ENCODE data around the gene ABCA5. TPM values are rescaled to one million over a fixed set of nuclear protein-coding genes. Genes with fewer than 3 reads are reported as not detected.

Gene ABCA5
- total and polyA plus RNA-seq, 2 of the 13 experiments (the other 11 are each of a cell fraction or from before 2014, with no cell fraction given): 9.7 to 10.1 TPM

DNA sequence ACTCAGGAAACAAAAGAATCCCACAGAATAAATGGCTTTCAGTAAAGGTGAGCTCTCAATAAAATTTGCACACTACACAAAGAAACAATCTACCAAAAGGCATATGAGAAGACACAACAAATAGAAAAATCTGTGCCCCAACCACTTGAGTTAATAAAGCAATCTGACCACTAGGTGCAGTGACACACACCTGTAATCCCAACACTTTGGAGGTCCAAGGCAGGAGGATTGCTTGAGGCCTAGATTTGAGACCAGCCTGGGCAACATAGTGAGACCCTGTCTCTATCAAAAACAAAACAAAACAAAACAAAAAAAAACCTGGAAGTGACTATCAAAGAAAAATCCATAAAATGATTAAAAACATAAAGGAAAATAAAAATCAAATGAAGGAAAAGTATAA is 9.6 kb upstream of the ABCA5 start:
- FAIRE-seq (no peak), ATAC-seq (no peak), DNase-seq (ENCODE audit: low spot score) (no peak)
- Histone ChIP-seq H3K4me2 (ENCODE audit: low read depth, low read length) (no peak overlapping the region), H3K27ac (ENCODE audit: extremely low read length, insufficient read depth, low read length) (no peak overlapping the region), H3K79me2 (ENCODE audit: insufficient read depth, low read length) (no peaks in the 10 kb centered on the region), H3K27me3 (ENCODE audit: control insufficient read depth in 1 of 2, insufficient read depth in 2 of 2, low read length in 2 of 2) (peaks cover 0 to 6% of the 10 kb centered on the region in 2 experiments; a peak in 1 of 5 replicates), H3K4me3 (replicated peaks in 1 of 3; ENCODE audit: insufficient read depth in 1 of 3, low read depth in 2 of 3, low read length in 3 of 3) (no peak overlapping the region), H3K36me3 (replicated peaks in 1 of 2; ENCODE audit: control insufficient read depth in 1 of 2, insufficient read depth in 2 of 2, low read length in 2 of 2) (no peaks in the 10 kb centered on the region), H3K4me1 (ENCODE audit: insufficient read depth, low read length) (no peaks in the 10 kb centered on the region), H4K20me1 (ENCODE audit: insufficient read depth, low read length) (no peaks in the 10 kb centered on the region), H2AFZ (ENCODE audit: low read length) (no peak overlapping the region), H3K9ac (ENCODE audit: insufficient read depth, low read depth, low read length) (no peak overlapping the region), H3K9me3 (ENCODE audit: low read length) (no peaks in the 10 kb centered on the region)
- ChIA-PET CTCF (ENCODE audit: low intra/inter-chr PET ratio, low total read pairs) (no interaction called here), POLR2A (no interaction called here)
- no peak for TF ChIP-seq ZNF274 (CRISPR knock-in tag; IDR thresholded peaks at IDR 0.05)
- no TSS peak for BruUV-seq (replicated peaks)
- intact Hi-C loops (cut with micrococcal nuclease; ENCODE audit: unreplicated experiment) (no loop called here), in situ Hi-C loops (cut with HindIII; ENCODE audit: extremely low pct_ligation_motif_present, low pct_unique_long_range_greater_than_20kb) (loop anchor here (5.0 kb wide), 1 partner anchor 186 kb away; no protein-coding TSS in a partner anchor)

DNA sequence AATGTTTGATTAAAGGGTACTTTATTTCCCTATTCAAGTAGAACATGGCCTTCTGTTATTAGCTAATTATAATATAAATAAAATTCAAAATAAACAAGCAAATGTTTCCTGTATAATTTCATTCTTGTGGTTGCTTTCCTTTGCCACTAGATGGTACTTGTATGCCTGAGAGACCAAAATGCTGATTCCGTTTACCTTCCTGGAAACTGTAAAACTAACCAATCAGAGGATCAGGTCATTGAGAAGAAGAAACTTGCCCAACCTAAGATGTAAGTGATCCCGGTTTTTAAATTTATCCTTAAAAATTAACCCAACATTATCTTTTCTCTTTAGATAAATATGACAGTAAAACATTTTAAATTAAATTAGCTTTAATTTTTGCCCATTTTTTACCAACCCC is 8.1 kb upstream of the ABCA5 start:
- FAIRE-seq (no peak), ATAC-seq (no peak), DNase-seq (ENCODE audit: low spot score) (peak; percentile 46)
- Histone ChIP-seq H2AFZ (ENCODE audit: low read length) (no peak overlapping the region), H3K79me2 (ENCODE audit: insufficient read depth, low read length) (no peaks in the 10 kb centered on the region), H3K27ac (ENCODE audit: extremely low read length, insufficient read depth, low read length) (no peak overlapping the region), H3K27me3 (ENCODE audit: control insufficient read depth in 1 of 2, insufficient read depth in 2 of 2, low read length in 2 of 2) (peaks cover 0 to 6% of the 10 kb centered on the region in 2 experiments; a peak in 1 of 5 replicates), H3K9ac (ENCODE audit: insufficient read depth, low read depth, low read length) (no peak overlapping the region), H3K9me3 (ENCODE audit: low read length) (no peaks in the 10 kb centered on the region), H3K4me1 (ENCODE audit: insufficient read depth, low read length) (no peaks in the 10 kb centered on the region), H3K36me3 (replicated peaks in 1 of 2; ENCODE audit: control insufficient read depth in 1 of 2, insufficient read depth in 2 of 2, low read length in 2 of 2) (no peaks in the 10 kb centered on the region), H3K4me2 (ENCODE audit: low read depth, low read length) (no peak overlapping the region), H4K20me1 (ENCODE audit: insufficient read depth, low read length) (no peaks in the 10 kb centered on the region), H3K4me3 (replicated peaks in 1 of 3; ENCODE audit: insufficient read depth in 1 of 3, low read depth in 2 of 3, low read length in 3 of 3) (no peak overlapping the region)
- intact Hi-C loops (cut with micrococcal nuclease; ENCODE audit: unreplicated experiment): loop anchor here (1.0 kb wide), 2 partner anchors 59 to 188 kb away; no protein-coding TSS in a partner anchor
- ChIA-PET POLR2A (no interaction called here), CTCF (ENCODE audit: low intra/inter-chr PET ratio, low total read pairs) (interaction anchor here (1.8 to 1.9 kb wide), 2 partner anchors 60 to 188 kb away, joined by 5 to 6 read pairs; no protein-coding TSS in a partner anchor)
- BruUV-seq (replicated peaks): no TSS peak
- 7% methylated on average over 2 of the region's 2 CpGs for WGBS (ENCODE audit: low lambda C conversion rate)
- in situ Hi-C loops (cut with HindIII; ENCODE audit: extremely low pct_ligation_motif_present, low pct_unique_long_range_greater_than_20kb): loop anchor here (5.0 kb wide), 1 partner anchor 187 kb away; no protein-coding TSS in a partner anchor
- TF ChIP-seq ZBTB14 (CRISPR knock-in tag; IDR thresholded peaks at IDR 0.05): no peak
- no peak for TF ChIP-seq MXD4 (CRISPR knock-in tag; IDR thresholded peaks at IDR 0.05)
- TF ChIP-seq, protein P1, sequence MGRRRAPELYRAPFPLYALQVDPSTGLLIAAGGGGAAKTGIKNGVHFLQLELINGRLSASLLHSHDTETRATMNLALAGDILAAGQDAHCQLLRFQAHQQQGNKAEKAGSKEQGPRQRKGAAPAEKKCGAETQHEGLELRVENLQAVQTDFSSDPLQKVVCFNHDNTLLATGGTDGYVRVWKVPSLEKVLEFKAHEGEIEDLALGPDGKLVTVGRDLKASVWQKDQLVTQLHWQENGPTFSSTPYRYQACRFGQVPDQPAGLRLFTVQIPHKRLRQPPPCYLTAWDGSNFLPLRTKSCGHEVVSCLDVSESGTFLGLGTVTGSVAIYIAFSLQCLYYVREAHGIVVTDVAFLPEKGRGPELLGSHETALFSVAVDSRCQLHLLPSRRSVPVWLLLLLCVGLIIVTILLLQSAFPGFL (CRISPR knock-in tag; IDR thresholded peaks at IDR 0.05): no peak
- no peak for TF ChIP-seq ATM (IDR thresholded peaks at IDR 0.05; ENCODE audit: borderline replicate concordance)
- no peak for TF ChIP-seq ZNF121 (CRISPR knock-in tag; IDR thresholded peaks at IDR 0.05)
- TF ChIP-seq MAFF (IDR thresholded peaks at IDR 0.05; ENCODE audit: low read depth, low read length): peak; percentile 24; the same call in 1 of the 2 replicates
- TF ChIP-seq, protein P2, sequence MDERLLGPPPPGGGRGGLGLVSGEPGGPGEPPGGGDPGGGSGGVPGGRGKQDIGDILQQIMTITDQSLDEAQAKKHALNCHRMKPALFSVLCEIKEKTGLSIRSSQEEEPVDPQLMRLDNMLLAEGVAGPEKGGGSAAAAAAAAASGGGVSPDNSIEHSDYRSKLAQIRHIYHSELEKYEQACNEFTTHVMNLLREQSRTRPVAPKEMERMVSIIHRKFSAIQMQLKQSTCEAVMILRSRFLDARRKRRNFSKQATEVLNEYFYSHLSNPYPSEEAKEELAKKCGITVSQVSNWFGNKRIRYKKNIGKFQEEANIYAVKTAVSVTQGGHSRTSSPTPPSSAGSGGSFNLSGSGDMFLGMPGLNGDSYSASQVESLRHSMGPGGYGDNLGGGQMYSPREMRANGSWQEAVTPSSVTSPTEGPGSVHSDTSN (CRISPR knock-in tag; IDR thresholded peaks at IDR 0.05): no peak
- TF ChIP-seq NFYB (CRISPR knock-in tag; IDR thresholded peaks at IDR 0.05): 0 out of 2 replicates have a peak, but pooled peaks have one; percentile 20
- TF ChIP-seq STAG1 (CRISPR knock-in tag; IDR thresholded peaks at IDR 0.05): peak; percentile 65
- TF ChIP-seq PAXIP1 (CRISPR knock-in tag; conservative IDR thresholded peaks at IDR 0.05): no peak
- no peak for TF ChIP-seq SAFB2 (CRISPR knock-in tag; IDR thresholded peaks at IDR 0.05; ENCODE audit: borderline replicate concordance, low read depth)
